HCT116 (cell line): ENCODE results near the gene POMT1. TPM values are rescaled to one million over a fixed set of nuclear protein-coding genes. Genes with fewer than 3 reads are reported as not detected.

Source experiments
- ATAC-seq: fragments of 200-7000 bp; cut with Tn5 transposase; 2 replicates; pipeline ENCODE4 v1.9.1; 2020; ENCODE audit warnings: mild to moderate bottlenecking, moderate library complexity
- BruUV-seq: library from RNA; stranded (reverse); fragments of 400-500 nt; replicated peaks from 2 replicates; lab custom pipeline; 2021; lab: Mats Ljungman, UMichigan
- CTCF ChIA-PET: fragments of 300-600 bp; sonication (Branson Sonifier 250); formaldehyde crosslinking; loops from one replicate; lab custom pipeline; 2021; ENCODE audit warnings: antibody characterized with exemption; lab: Charles Lee
- POLR2A ChIA-PET: fragments of 300-600, 350-600 bp; sonication (Branson Sonifier 250); formaldehyde crosslinking; loops from one replicate; lab custom pipeline; 2021; ENCODE audit warnings: antibody characterized with exemption; lab: Charles Lee
- RAD21 ChIA-PET, 2 experiments: fragments of 300-600 bp; sonication (Branson Sonifier 250); formaldehyde crosslinking; loops; one replicate each; lab custom pipeline; 2023; ENCODE audit warnings: low total read pairs in 2 of 2; ENCODE audit not compliant: uncharacterized antibody in 2 of 2, unreplicated experiment in 2 of 2, low non-redundant PET in 1 of 2; lab: Charles Lee
- DNase-seq: peaks from one replicate; pipeline ENCODE4 v3.0.0-alpha.2; 2010; ENCODE audit warnings: low read depth, low spot score
- H2AFZ ChIP-seq: fragments of 200-600 bp; shearing (Covaris generic), sonication (generic); 2 replicates; pipeline ENCODE4 v1.6.1; 2017; ENCODE audit warnings: low read depth, mixed run types, mixed read lengths, antibody characterized with exemption, low read length; ENCODE audit not compliant: poor library complexity, severe bottlenecking
- H3K27ac ChIP-seq: 2 replicates; pipeline ENCODE4 v1.5.1; 2012; ENCODE audit warnings: low read depth, low read length
- H3K27me3 ChIP-seq: fragments of 200-600 bp; sonication (generic); 2 replicates; pipeline ENCODE4 v1.6.1; 2016; ENCODE audit warnings: mixed run types, low read length, mixed read lengths; ENCODE audit not compliant: insufficient read depth
- H3K36me3 ChIP-seq, 2 experiments: fragments of 200-500 bp in 1 of 2; fragments of 200-600 bp in 1 of 2; sonication (Bioruptor generic) in 1 of 2; sonication (generic) in 1 of 2; 2 replicates each; pipeline versions ENCODE4 v1.5.1 to v1.6.1; 2014 to 2016; ENCODE audit warnings: low read length in 2 of 2, inconsistent platforms in 1 of 2, mixed read lengths in 1 of 2, mixed run types in 1 of 2; ENCODE audit not compliant: insufficient read depth in 2 of 2, control insufficient read depth in 1 of 2
- H3K4me1 ChIP-seq, 2 experiments: fragments of 200-600 bp in 1 of 2; sonication (generic) in 1 of 2; 2 replicates each; pipeline versions ENCODE4 v1.5.1 to v1.6.1; 2012 to 2017; ENCODE audit warnings: low read length in 2 of 2, inconsistent platforms in 1 of 2, mild to moderate bottlenecking in 1 of 2, mixed read lengths in 1 of 2, mixed run types in 1 of 2, moderate library complexity in 1 of 2; ENCODE audit not compliant: insufficient read depth in 2 of 2, control insufficient read depth in 1 of 2
- H3K4me2 ChIP-seq: fragments of 200-600 bp; sonication (generic); 2 replicates; pipeline ENCODE4 v1.6.1; 2017; ENCODE audit warnings: mixed run types, low read length, mixed read lengths
- H3K4me3 ChIP-seq, 2 experiments: fragments of 200-600 bp in 1 of 2; sonication (generic) in 1 of 2; replicated peaks in 1 of 2; 2 replicates each; pipeline ENCODE4 v1.5.1; 2011 to 2016; ENCODE audit warnings: low read length in 2 of 2, control low read depth in 1 of 2, low read depth in 1 of 2, mild to moderate bottlenecking in 1 of 2, mixed read lengths in 1 of 2, mixed run types in 1 of 2
- H3K79me2 ChIP-seq: fragments of 200-600 bp; sonication (generic); 2 replicates; pipeline ENCODE4 v1.6.1; 2017; ENCODE audit warnings: mild to moderate bottlenecking, mixed run types, low read length, moderate library complexity, mixed read lengths; ENCODE audit not compliant: insufficient read depth
- H3K9ac ChIP-seq: fragments of 200-600 bp; sonication (generic); 2 replicates; pipeline ENCODE4 v1.6.1; 2016; ENCODE audit warnings: low read length, mixed read lengths
- H3K9me2 ChIP-seq: fragments of 200-600 bp; sonication (generic), shearing (Covaris generic); 2 replicates; pipeline ENCODE4 v1.6.1; 2017; ENCODE audit warnings: mixed run types, mild to moderate bottlenecking, moderate library complexity; ENCODE audit not compliant: insufficient read depth
- H3K9me3 ChIP-seq, 2 experiments: fragments of 200-500 bp in 1 of 2; fragments of 200-600 bp in 1 of 2; sonication (Bioruptor generic) in 1 of 2; sonication (generic) in 1 of 2; 2 replicates each; pipeline ENCODE4 v1.6.1; 2014 to 2017; ENCODE audit warnings: low read length in 2 of 2, mixed read lengths in 2 of 2, inconsistent platforms in 1 of 2, low read depth in 1 of 2, mild to moderate bottlenecking in 1 of 2, mixed run types in 1 of 2, moderate library complexity in 1 of 2; ENCODE audit not compliant: control insufficient read depth in 1 of 2, insufficient read depth in 1 of 2
- H4K20me1 ChIP-seq: fragments of 200-600 bp; sonication (generic), shearing (Covaris generic); 2 replicates; pipeline ENCODE4 v1.6.1; 2017; ENCODE audit warnings: mixed run types, mild to moderate bottlenecking, moderate library complexity; ENCODE audit not compliant: insufficient read depth
- CTCF ChIP-seq, 3 experiments: fragments of 200-600 bp in 1 of 3; sonication (generic) in 1 of 3; IDR thresholded peaks in 2 of 3; conservative IDR thresholded peaks in 1 of 3; 2 replicates each; pipeline ENCODE4 v1.5.1; 2012 to 2017; ENCODE audit warnings: low read depth in 2 of 3, low read length in 2 of 3, antibody characterized with exemption in 1 of 3, borderline replicate concordance in 1 of 3, control low read depth in 1 of 3, mild to moderate bottlenecking in 1 of 3, mixed read lengths in 1 of 3, mixed run types in 1 of 3, moderate library complexity in 1 of 3; ENCODE audit not compliant: insufficient read depth in 1 of 3
- EGR1 ChIP-seq: IDR thresholded peaks from 2 replicates; pipeline ENCODE4 v1.6.1; 2012; ENCODE audit warnings: low read depth
- ELF1 ChIP-seq: IDR thresholded peaks from 2 replicates; pipeline ENCODE4 v1.6.1; 2012; ENCODE audit warnings: low read depth, borderline replicate concordance
- EZH2 ChIP-seq: fragments of 200-600 bp; sonication (generic); IDR thresholded peaks from 2 replicates; pipeline ENCODE4 v1.6.1; 2017; ENCODE audit warnings: antibody characterized with exemption, mixed run types
- FOSL1 ChIP-seq: IDR thresholded peaks from 2 replicates; pipeline ENCODE4 v1.6.1; 2012; ENCODE audit warnings: low read depth
- POLR2A ChIP-seq: IDR thresholded peaks from 2 replicates; pipeline ENCODE4 v1.7.0; 2011; ENCODE audit warnings: borderline replicate concordance; ENCODE audit not compliant: insufficient read depth, insufficient read length; ENCODE audit errors: extremely low read depth
- POLR2AphosphoS5 ChIP-seq: IDR thresholded peaks from 2 replicates; pipeline ENCODE4 v1.6.1; 2011; ENCODE audit warnings: mild to moderate bottlenecking, low read depth, low read length, moderate library complexity
- RAD21 ChIP-seq: IDR thresholded peaks from 2 replicates; pipeline ENCODE4 v1.6.1; 2012; ENCODE audit warnings: low read depth, mild to moderate bottlenecking
- SIN3A ChIP-seq: IDR thresholded peaks from 2 replicates; pipeline ENCODE4 v1.6.1; 2012; ENCODE audit warnings: low read depth
- SP1 ChIP-seq: IDR thresholded peaks from 2 replicates; pipeline ENCODE4 v1.6.1; 2012; ENCODE audit warnings: low read depth
- SRF ChIP-seq: IDR thresholded peaks from 2 replicates; pipeline ENCODE4 v1.6.1; 2012; ENCODE audit warnings: low read depth
- TCF7L2 ChIP-seq: IDR thresholded peaks from 2 replicates; pipeline ENCODE4 v1.7.0; 2011; ENCODE audit warnings: borderline replicate concordance, inconsistent platforms; ENCODE audit not compliant: insufficient read depth, insufficient read length; ENCODE audit errors: extremely low read depth
- YY1 ChIP-seq: IDR thresholded peaks from 2 replicates; pipeline ENCODE4 v1.6.1; 2011; ENCODE audit warnings: low read length, low read depth, moderate library complexity, mild to moderate bottlenecking; ENCODE audit not compliant: insufficient replicate concordance; ENCODE audit errors: extremely low read depth
- ZFX ChIP-seq: fragments of 450-650 bp; IDR thresholded peaks from 2 replicates; pipeline ENCODE4 v1.6.1; 2017
- intact Hi-C: fragments of 100-400 bp; cut with micrococcal nuclease; formaldehyde crosslinking; loops from 2 replicates; pipeline ENCODE4 v1.10.0; 2022
- total RNA-seq: library from RNA; stranded (reverse); gene quantifications from one replicate; pipeline ENCODE4 v1.2.1, GENCODE V29; 2021; ENCODE audit not compliant: unreplicated experiment

Gene POMT1
- total RNA-seq, 1 experiment from 2014 or later: 21.4 TPM

GRCh38 chr9:131521822-131522221 lies 19.1 kb downstream of the POMT1 start:
- H3K27ac ChIP-seq: no peak overlapping the region
- TF ChIP-seq FOSL1 (no peak), POLR2A (no peak), EZH2 (no peak), SP1 (no peak), CTCF (IDR thresholded peaks at IDR 0.05 in 2 of 3, conservative IDR thresholded peaks at IDR 0.05 in 1 of 3; ENCODE audit: borderline replicate concordance in 1 of 3, insufficient read depth in 1 of 3, low read depth in 2 of 3, low read length in 2 of 3) (no peak), POLR2AphosphoS5 (no peak), SRF (no peak), ELF1 (no peak), ZFX (no peak), TCF7L2 (no peak), RAD21 (no peak), EGR1 (no peak), SIN3A (no peak), YY1 (no peak)
- TF ChIP-seq, all 23 proteins: peak for 0
- Histone ChIP-seq H4K20me1 (no peaks in the 10 kb centered on the region), H3K9me2 (no peaks in the 10 kb centered on the region), H3K79me2 (no peaks in the 10 kb centered on the region), H3K9ac (no peak overlapping the region), H3K36me3 (peaks cover 11 to 28% of the 10 kb centered on the region in 2 experiments; a peak in 3 of 4 replicates), H3K27me3 (no peaks in the 10 kb centered on the region), H3K4me2 (no peak overlapping the region), H3K4me3 (no peak overlapping the region), H3K4me1 (no peaks in the 10 kb centered on the region), H3K9me3 (no peaks in the 10 kb centered on the region), H2AFZ (no peak overlapping the region)
- ChIA-PET CTCF (no interaction called here), POLR2A (no interaction called here), RAD21 (interaction anchor here in 1 of 2 experiments (0.6 kb wide), 1 partner anchor 244 kb away, joined by 3 read pairs; no protein-coding TSS in a partner anchor)
- intact Hi-C loops: no loop called here
- ATAC-seq (no peak), DNase-seq (no peak)
- no TSS peak for BruUV-seq
